Measurements from ENCODE around the gene CHMP4A.

The CHMP4A gene

DNA sequence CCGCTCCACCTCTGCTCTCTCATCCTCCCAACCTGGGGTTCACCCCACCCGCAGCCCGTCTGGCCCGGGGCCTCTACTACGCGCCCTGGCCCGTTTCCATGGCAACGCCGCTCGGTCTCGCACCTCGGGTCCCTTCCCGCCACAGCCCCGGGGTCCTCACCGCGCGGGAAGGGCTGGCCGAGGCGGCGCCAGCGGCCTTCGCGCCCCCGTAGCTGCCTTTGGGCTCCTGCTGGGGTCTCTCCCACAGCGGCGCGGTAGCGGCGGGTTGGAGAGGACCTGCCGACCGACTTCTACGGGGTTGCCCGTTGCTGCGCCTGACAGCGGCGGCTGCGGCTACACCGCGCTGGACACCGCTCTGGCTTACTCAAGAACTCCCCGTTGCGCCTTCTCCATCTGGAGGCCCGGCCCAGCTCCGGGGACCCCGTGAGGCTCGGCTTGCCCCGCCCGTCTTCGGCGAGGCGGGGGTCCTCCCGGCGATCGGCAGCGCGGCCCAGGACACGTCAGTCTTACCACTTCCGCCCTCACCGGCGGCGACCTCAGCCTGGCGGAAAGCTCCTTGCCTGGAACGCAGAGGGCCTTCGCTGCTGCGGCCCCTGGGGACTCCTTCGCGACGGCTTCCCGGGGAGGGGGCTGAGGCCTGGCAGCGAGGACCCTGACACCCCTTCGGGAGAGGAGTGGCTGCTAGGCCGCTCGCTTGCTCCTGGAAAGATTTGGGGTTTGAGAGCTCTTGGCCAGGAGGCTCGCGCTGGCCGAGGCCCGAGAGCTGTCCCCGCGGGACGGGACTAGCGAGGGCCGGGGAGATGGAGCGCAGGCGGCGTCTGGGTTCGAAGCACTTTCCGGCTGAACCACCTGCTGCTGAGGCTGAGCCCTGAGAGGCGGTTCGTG, 17.9 kb downstream of the CHMP4A start, which contains the start of gene TM9SF1:
TM9SF1 (minus strand) TSS at position 256 of the 885 bp plus-strand sequence. CDS start 422 bp downstream, outside the sequence.
- TF ChIP-seq, protein P1, sequence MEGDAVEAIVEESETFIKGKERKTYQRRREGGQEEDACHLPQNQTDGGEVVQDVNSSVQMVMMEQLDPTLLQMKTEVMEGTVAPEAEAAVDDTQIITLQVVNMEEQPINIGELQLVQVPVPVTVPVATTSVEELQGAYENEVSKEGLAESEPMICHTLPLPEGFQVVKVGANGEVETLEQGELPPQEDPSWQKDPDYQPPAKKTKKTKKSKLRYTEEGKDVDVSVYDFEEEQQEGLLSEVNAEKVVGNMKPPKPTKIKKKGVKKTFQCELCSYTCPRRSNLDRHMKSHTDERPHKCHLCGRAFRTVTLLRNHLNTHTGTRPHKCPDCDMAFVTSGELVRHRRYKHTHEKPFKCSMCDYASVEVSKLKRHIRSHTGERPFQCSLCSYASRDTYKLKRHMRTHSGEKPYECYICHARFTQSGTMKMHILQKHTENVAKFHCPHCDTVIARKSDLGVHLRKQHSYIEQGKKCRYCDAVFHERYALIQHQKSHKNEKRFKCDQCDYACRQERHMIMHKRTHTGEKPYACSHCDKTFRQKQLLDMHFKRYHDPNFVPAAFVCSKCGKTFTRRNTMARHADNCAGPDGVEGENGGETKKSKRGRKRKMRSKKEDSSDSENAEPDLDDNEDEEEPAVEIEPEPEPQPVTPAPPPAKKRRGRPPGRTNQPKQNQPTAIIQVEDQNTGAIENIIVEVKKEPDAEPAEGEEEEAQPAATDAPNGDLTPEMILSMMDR (IDR thresholded peaks at IDR 0.05; ENCODE audit: low read depth, low read length) = no peak
- peak within 1 kb of the TSS; percentile 89 for H3K4me3 ChIP-seq (ENCODE audit: low read depth, low read length)

DNA sequence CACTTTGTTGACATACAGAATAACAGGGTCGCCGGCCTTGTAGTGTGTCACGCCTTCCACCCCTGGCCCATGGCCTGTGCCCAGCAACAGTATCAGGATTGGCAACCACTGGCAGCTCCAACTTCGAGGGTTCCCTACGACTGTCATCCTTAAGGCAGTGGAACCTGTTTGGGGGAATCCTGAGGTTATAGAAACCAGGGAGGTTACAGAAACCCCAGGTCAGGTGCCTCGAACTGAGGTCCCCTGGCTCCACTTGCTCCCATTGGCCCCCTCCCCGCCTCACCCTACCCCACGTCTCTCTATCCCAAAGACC, 18.5 kb downstream of the CHMP4A start:
- peak overlapping the region; percentile 89 for H3K4me3 ChIP-seq (ENCODE audit: low read depth, low read length)
- TF ChIP-seq, protein P1 (IDR thresholded peaks at IDR 0.05; ENCODE audit: low read depth, low read length) = no peak

DNA sequence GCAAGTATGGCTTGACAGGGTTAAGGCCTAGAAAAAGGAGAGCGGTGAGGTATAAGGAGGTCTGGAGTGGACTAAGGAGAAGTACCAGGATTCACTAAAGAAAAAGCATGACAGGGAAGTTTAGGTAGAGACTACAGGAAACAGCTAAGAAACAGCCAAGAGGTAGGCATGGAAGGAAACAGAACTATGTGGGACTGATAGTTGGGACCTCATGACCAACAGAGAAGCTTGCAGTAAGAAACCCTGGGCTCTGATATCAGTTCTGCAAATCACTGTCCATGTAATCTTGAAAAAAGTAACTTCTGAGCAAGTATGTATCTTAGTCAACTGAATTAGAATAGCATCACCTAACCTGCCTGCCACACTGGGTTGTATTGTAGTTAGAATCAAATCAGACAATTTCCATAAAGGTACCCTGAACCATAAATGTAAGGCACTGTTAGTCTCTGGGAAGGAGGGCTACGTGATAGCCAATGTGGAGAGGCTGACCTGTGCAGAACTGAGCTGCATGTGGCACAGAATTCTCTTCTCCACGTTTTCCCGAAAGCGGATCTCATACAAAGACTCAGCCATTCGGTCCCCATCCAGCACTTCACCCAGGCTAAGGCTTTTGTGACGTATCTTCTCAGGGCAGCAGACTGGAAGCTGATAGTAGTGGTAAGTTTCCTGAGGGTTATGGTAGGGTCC, 19.0 kb downstream of the CHMP4A start:
- TF ChIP-seq, protein P1 (IDR thresholded peaks at IDR 0.05; ENCODE audit: low read depth, low read length) = no peak
- peak overlapping the region; percentile 89 for H3K4me3 ChIP-seq (ENCODE audit: low read depth, low read length)

DNA sequence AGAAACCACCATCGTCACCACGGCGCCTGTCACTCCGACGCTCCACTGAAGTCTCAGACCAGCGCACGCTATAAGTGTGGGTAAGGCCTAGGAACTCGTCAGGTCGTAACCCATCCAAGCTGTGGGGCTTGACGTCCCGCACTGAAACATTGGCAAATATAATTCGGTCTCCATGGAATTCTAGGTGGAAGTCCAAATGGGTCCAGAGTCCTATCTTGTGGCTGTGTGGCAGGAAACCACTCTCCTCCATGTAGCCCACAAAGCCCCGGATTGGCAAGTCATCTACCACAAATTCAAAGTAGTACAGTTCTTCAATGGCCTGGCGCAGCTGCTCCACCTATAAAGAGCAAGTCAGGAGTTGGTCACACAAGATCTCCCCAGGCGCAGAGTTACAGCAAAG, 20.4 kb downstream of the CHMP4A start:
- no peak overlapping the region for H3K4me3 ChIP-seq (ENCODE audit: low read depth, low read length)
- TF ChIP-seq, protein P1 (IDR thresholded peaks at IDR 0.05; ENCODE audit: low read depth, low read length) = no peak

DNA sequence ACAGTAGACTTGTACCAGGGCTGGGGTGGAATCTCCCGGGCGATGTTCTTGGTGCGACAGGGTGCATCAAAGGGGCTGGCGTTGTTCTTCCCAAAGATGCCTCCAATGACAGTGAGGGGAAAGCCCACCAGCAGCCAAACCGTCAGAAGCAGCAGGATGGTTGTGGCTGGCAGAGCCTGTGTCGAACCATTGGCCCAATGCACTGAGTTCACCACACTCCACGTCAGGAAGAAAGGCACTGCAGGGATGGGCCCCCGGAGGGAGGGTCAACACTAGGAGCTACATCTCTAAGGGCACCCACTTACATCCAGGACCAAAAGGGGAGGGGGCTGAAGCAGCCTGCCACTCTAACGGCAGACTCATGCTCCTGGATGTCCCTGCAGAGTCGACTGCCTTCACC, 22.9 kb downstream of the CHMP4A start:
- H3K4me3 ChIP-seq (ENCODE audit: low read depth, low read length) = no peak overlapping the region
- TF ChIP-seq, protein P1 (IDR thresholded peaks at IDR 0.05; ENCODE audit: low read depth, low read length) = no peak

DNA sequence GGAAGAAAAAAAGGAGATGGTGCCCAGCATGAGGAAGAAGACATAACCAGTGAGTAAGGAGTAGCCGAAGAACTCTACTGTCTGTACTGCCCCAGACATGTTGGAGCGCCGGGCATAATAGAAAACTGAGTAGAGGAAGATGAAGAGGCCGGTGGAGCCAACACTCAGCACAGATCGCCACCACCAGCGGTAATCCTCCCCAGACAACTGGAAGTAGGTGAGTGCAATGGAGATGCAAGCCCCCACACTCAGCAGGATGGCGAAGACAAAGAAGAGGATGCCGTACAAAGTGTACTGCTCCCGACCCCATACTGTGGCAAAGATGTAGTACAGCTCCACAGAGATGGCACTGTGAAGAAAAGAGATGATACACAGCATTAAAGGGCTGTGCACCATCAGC, 23.8 kb downstream of the CHMP4A start:
- TF ChIP-seq, protein P1 (IDR thresholded peaks at IDR 0.05; ENCODE audit: low read depth, low read length) = no peak
- H3K4me3 ChIP-seq (ENCODE audit: low read depth, low read length) = no peak overlapping the region

DNA sequence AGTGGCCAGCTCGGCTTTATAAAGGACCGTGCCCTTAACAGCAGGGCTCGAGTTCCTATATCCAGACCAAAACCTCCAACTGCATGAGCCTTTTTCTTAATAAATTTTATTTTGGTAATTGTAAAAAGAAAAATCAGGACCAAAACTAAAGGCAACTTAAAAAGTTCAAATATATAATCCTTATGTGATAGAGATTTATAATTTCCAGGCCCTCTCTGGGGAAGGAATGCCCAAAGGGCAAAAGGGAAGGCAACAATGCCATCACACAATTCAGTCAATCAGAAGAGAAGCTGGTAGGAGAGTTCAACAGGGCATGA, 24.3 kb downstream of the CHMP4A start:
- TF ChIP-seq, protein P1 (IDR thresholded peaks at IDR 0.05; ENCODE audit: low read depth, low read length) = no peak
- H3K4me3 ChIP-seq (ENCODE audit: low read depth, low read length) = no peak overlapping the region; the same call in 1 of the 2 replicates

Data from WI38 (cell line).